Right renal cortex interstitium (tissue), 3 donors: ENCODE results near the gene GTF2IRD1. TPM values are rescaled to one million over a fixed set of nuclear protein-coding genes. Genes with fewer than 3 reads are reported as not detected.
"Not testable (repeated sequence)": the region's sequence is repeated elsewhere in the genome, so short reads cannot be mapped to it uniquely, and the experiment has no call there.

Experiments
- DNase-seq, 3 donors: peaks; one replicate each; pipeline ENCODE4 v3.0.0-alpha.2; 2013; ENCODE audit warnings: low read depth in 3 of 3, low spot score in 2 of 3
- polyA plus RNA-seq, 3 donors: library from polyadenylated mRNA; unstranded; fragments of 120-200 nt; gene quantifications; one replicate each; pipeline ENCODE4 v1.2.1, GENCODE V29; 2013; ENCODE audit not compliant: insufficient read length in 3 of 3

The GTF2IRD1 gene
- polyA plus RNA-seq, 3 donors = 51.3 to 58.4 (median 55.1) TPM

GRCh38 chr7:74511345-74511744 is 57.6 kb downstream of the GTF2IRD1 start:
- no peak for DNase-seq

GRCh38 chr7:74512762-74513161 is 59.1 kb downstream of the GTF2IRD1 start:
- no peak for DNase-seq

GRCh38 chr7:74514131-74514591 is 60.5 kb downstream of the GTF2IRD1 start:
- DNase-seq = no peak

GRCh38 chr7:74515276-74515675 is 61.6 kb downstream of the GTF2IRD1 start:
- DNase-seq = no peak

DNA sequence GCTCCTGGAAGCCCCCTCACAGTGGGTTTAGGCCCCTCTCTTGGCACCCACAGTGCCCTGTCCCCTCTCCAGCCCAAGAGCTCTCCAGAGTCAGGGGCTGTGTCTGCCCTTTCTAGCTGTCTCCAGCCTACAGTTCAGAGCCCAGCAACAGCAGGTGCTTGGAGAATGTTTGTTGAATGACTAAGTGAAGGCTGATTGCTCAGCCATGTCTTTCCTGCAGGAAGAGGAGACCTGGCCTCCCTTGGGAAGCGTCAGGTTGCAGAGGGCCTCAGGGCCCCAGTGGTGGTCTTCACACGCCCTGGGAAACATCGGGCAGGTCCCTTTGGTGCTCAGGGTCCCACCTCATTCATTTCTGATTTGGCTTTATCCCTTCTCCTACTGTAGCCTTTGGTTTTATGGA is 62.5 kb downstream of the GTF2IRD1 start:
- no peak for DNase-seq

- DNase-seq = no peak
Observed at GRCh38 chr7:74518041-74518440, 64.3 kb downstream of the GTF2IRD1 start.

DNA sequence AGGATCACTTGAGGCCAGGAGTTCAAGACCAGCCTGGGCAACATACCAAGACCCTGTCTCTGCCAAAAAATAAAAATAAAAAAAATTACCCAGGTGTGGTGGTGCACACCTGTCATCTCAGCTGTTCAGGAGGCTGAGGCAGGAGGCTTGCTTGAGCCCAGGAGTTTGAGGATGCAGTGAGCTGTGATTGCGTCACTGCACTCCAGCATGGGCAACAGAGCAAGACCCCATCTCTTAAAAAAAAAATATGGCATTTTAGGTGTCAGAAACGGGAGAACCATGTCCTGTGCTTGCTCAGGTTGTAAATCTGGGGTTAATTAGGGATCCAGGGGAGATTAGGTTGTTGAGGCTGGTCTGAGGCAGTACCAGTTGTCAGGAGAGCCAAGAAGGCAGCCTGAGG is 64.9 kb downstream of the GTF2IRD1 start:
- DNase-seq = no peak

- DNase-seq = no peak
Observed at GRCh38 chr7:74519395-74519794, 65.7 kb downstream of the GTF2IRD1 start.

- DNase-seq = no peak
Observed at GRCh38 chr7:74521855-74522254, 68.1 kb downstream of the GTF2IRD1 start.

GRCh38 chr7:74522281-74522905 is 68.7 kb downstream of the GTF2IRD1 start:
- DNase-seq = no peak

DNA sequence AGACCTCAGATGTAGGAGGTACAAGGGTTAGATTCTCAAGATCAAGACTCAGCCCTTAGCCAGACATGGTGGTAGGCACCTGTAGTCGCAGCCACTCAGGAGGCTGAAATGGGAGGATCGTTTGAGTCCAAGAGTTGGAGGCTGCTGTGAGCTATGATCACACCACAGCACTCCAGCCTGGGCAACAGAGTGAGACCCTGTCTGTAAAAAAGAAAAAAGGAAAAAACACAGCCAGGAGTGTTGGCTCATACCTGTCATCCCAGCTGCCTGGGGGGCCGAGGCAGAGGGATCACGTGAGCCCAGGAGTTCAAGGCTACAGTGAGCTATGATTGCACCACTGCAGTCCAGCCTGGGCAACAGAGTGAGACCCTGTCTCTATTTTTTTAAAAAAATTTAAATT is 69.3 kb downstream of the GTF2IRD1 start:
- DNase-seq = no peak

- DNase-seq = no peak
Observed at GRCh38 chr7:74525140-74525539, 71.4 kb downstream of the GTF2IRD1 start.

- no peak for DNase-seq
Observed at GRCh38 chr7:74525881-74526280, 72.2 kb downstream of the GTF2IRD1 start.

DNA sequence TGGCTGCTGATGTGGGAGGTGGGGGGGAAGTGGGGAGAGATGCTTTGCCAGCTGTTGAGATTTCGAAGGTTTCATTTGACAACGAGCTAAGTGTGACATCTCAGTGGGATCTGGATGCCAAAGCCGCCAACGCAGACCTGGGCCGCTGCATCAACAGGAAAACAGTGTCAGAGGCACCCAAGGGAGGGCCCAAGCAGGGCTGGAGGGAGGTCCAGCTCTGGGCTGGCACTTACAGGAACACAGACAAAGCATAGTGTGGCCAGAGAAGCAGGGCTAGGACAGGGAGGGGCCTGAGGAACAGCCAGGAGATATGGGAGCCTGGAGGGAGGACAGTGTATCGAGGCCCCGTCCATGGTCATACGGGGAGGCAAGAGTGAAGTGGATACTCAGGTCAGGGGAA is 73.1 kb downstream of the GTF2IRD1 start:
- DNase-seq = no peak

- DNase-seq = no peak
Observed at GRCh38 chr7:74527842-74528241, 74.1 kb downstream of the GTF2IRD1 start.

- not testable (repeated sequence) for DNase-seq
Observed at GRCh38 chr7:74528773-74529172, 75.1 kb downstream of the GTF2IRD1 start.

DNA sequence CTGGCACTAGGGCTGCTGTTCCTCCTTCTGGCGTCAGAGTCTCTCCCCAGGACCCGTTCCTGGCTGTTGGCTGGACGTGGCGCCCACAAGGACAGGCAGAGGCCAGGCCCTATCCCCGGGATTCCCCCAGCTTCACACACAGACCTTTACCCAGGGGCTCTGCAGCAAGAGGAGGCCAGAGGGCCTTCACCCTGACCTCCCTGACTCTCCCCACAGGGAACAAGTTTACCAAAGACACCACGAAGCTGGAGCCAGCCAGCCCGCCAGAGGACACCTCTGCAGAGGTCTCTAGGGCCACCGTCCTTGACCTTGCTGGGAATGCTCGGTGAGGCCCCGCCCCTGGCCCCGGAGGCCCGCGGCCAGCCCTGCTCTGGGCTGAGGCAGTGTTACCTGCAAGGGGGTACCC is 82.2 kb downstream of the GTF2IRD1 start:
- no peak for DNase-seq

DNA sequence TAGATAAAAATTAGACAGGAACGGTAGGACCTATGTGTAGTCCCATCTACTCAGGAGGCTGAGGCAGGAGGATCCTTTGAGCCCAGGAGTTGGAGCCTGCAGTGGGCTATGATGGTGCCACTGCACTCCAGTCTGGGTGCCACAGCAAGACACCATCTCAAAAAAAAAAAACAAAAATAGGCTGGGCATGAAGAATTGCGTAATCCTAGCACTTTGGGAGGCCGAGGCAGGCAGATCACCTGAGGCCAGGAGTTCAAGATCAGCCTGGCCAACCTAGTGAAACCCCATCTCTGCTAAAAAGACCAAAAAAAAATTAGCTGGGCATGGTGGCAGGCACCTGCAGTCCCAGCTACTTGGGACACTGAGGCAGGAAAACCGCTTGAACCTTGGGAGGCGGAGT is 88.2 kb downstream of the GTF2IRD1 start:
- DNase-seq = not testable (repeated sequence)

DNA sequence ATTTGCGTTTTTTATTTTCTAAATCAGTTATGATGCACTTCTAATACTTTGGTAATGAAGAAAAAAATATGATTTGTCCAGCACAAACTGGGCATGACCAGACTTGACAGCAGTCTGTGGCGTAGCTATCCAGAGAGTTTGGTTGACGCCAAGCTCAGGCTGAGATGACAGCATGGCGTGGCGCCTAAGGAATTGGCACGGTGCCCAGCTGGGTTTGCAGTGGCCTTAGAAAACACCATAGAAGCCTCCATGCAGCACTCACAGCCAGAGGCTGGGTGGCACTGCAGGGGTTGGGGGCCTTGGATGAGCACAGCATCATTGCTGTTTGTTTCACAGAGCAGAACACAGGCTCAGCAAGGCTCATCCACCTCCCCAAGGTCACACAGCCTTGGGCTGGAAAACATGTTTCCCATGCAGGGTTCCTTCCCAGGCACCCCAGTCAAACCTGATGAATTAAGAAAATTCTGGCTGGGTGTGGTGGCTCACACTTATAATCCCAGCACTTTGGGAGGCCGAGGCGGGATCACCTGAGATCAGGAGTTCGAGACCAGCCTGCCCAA is 88.9 kb downstream of the GTF2IRD1 start:
- no peak for DNase-seq

DNA sequence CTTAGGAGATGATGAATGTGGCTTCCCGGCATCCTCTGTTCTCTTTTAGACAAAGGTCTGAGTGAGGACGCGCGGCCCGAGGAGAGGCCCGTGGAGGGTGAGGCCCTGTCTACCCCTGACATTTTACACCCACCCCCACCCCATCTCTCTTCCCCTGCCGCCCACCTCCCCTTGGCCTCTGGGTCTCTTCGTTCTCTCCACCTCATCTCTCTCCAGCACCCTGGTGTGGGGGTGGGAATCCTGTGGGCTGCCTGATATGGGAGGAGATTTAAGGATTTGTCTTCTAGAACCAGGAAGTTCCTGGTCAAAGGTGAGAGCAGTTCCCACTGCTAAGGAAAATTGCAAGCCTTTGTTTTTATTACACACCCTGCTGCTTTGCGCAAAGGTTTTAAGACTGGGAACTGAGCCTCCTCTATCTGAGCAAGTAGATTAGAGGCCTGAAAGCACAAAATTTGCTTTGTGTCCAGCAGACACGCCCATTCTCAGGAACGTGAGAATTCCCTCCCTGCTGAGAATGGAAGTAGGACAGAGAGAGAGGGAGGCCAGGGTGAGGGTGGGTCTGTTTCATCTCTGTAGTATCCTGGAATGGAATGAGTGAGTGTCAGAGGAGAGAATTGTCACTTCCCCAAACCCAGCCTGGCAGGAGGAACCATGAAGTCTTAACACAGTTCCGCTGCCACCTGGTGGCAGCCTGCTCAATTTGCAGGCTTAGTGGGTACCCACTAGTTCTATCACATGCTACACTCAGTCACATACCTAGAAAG is 91.2 kb downstream of the GTF2IRD1 start:
- DNase-seq = no peak

DNA sequence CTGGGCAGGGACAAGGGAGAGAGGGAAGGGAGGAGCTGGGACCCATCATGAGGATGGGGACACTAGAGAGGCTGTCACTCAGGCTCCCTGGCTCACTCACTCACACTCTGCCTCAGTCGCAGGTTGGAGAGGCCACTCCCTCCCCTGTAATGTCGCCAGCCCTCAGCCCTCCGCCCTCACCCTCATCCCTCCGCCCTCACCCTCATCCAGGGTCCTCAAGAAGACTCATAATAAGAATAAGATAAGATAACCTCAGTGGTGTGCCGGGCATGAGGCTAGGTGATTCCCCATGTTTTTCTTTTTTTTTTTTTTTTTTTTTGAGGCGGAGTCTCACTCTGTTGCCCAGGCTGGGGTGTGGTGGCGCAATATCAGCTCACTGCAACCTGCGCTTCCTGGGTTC is 92.2 kb downstream of the GTF2IRD1 start:
- DNase-seq = no peak

DNA sequence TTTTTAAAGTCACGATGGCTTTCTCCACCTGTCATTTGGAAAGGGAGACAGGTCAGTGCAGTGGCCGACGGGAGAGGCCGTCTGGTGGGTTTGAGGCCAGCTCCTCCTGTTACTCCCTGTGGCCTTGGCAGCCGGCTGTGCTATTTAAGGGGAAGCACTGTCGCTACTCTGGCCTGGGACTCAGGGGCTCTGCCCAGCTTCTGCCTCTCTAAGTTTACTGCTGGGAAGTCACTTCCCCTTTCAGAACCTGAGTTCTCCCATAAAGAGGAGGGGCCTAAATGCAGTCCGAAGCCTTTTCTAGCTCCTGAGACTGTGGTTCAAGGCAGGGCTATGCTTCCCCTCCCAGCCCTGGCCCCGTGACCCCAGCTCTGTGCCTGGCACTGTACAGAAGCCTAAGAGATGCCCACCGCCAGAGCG is 99.9 kb downstream of the GTF2IRD1 start:
- DNase-seq = not testable (repeated sequence)
